HepG2 (cell line): ENCODE data around the gene CAVIN1. TPM values are rescaled to one million over a fixed set of nuclear protein-coding genes. Genes with fewer than 3 reads are reported as not detected.

Experiments used
- DR1 ChIP-seq: sonication (generic); formaldehyde crosslinking; IDR thresholded peaks from 2 replicates; pipeline ENCODE4 v1.8.0; 2021; ENCODE audit warnings: mild to moderate bottlenecking, missing genetic modification reagents, inconsistent platforms
- HCFC1 ChIP-seq: fragments of 150-350 bp; IDR thresholded peaks from 2 replicates; pipeline ENCODE4 v1.6.1; 2014; ENCODE audit warnings: low read depth, low read length
- HNRNPLL ChIP-seq: fragments of 200-400 bp; formaldehyde crosslinking; IDR thresholded peaks from 2 replicates; pipeline ENCODE4 v1.6.1; 2017; ENCODE audit warnings: mild to moderate bottlenecking, low read depth, low read length; ENCODE audit not compliant: poor library complexity, severe bottlenecking
- ISX ChIP-seq: sonication (generic); formaldehyde crosslinking; conservative IDR thresholded peaks from 2 replicates; pipeline ENCODE4 v1.5.0; 2020; ENCODE audit warnings: missing genetic modification reagents
- NPAS2 ChIP-seq: sonication (generic); formaldehyde crosslinking; IDR thresholded peaks from 2 replicates; pipeline ENCODE4 v1.8.0; 2022; ENCODE audit warnings: mild to moderate bottlenecking, missing genetic modification reagents, borderline replicate concordance
- PAF1 ChIP-seq: IDR thresholded peaks from 2 replicates; pipeline ENCODE4 v1.6.1; 2016; ENCODE audit warnings: missing genetic modification reagents, missing compliant biosample characterization
- PCBP1 ChIP-seq: fragments of 200-400 bp; formaldehyde crosslinking; IDR thresholded peaks from 2 replicates; pipeline ENCODE4 v1.6.1; 2017; ENCODE audit warnings: mild to moderate bottlenecking, low read depth, low read length, borderline replicate concordance
- PRDM4 ChIP-seq: sonication (generic); formaldehyde crosslinking; IDR thresholded peaks from 2 replicates; pipeline ENCODE4 v1.9.0; 2021; ENCODE audit warnings: missing genetic modification reagents, borderline replicate concordance
- SOX6 ChIP-seq, 2 experiments: fragments of 450-650 bp in 1 of 2; sonication (generic) in 1 of 2; formaldehyde crosslinking in 1 of 2; IDR thresholded peaks; 2 replicates each; pipeline versions ENCODE4 v1.4.0 to v1.6.1; 2017 to 2020; ENCODE audit warnings: antibody characterized with exemption in 1 of 2, mild to moderate bottlenecking in 1 of 2, missing genetic modification reagents in 1 of 2
- TBX2 ChIP-seq: sonication (generic); formaldehyde crosslinking; IDR thresholded peaks from 2 replicates; pipeline ENCODE4 v1.5.0; 2020; ENCODE audit warnings: missing genetic modification reagents, mild to moderate bottlenecking, borderline replicate concordance
- TFDP2 ChIP-seq: sonication (generic); formaldehyde crosslinking; IDR thresholded peaks from 2 replicates; pipeline ENCODE4 v1.4.0; 2020; ENCODE audit warnings: missing genetic modification reagents
- ZNF672 ChIP-seq: sonication (generic); formaldehyde crosslinking; IDR thresholded peaks from 2 replicates; pipeline ENCODE4 v1.8.1; 2022; ENCODE audit warnings: missing genetic modification reagents
- ZNF703 ChIP-seq: sonication (generic); formaldehyde crosslinking; IDR thresholded peaks from 2 replicates; pipeline ENCODE4 v1.5.1; 2020; ENCODE audit warnings: missing genetic modification reagents, mild to moderate bottlenecking, moderate library complexity, borderline replicate concordance
- ZNF782 ChIP-seq: sonication (generic); formaldehyde crosslinking; IDR thresholded peaks from 2 replicates; pipeline ENCODE4 v1.4.0; 2020; ENCODE audit warnings: missing genetic modification reagents, mild to moderate bottlenecking, borderline replicate concordance
- ZSCAN31 ChIP-seq: sonication (generic); formaldehyde crosslinking; IDR thresholded peaks from 2 replicates; pipeline ENCODE4 v1.5.0; 2020; ENCODE audit warnings: low read depth, mild to moderate bottlenecking, missing genetic modification reagents
- polyA plus RNA-seq, 8 experiments: library from polyadenylated mRNA; depleted of rRNA in 3 of 8; stranded (reverse) in 7 of 8; unstranded in 1 of 8; fragments of >200 nt; fragmentation: Illumina TruSeq in 4 of 8; extraction: Trizol in 4 of 8; gene quantifications; 2 replicates each; pipeline versions ENCODE4 v1.2.1 to v1.2.3, GENCODE V29; 2011 to 2016; ENCODE audit warnings: low read depth in 4 of 8, missing spikeins in 1 of 8, mixed read lengths in 1 of 8; ENCODE audit not compliant: insufficient read depth in 1 of 8
- total RNA-seq, 5 experiments: library from RNA; depleted of rRNA; stranded (reverse); fragments of >200 nt; fragmentation: Illumina TruSeq; extraction: Trizol; gene quantifications; 2 replicates each; pipeline ENCODE4 v1.2.3, GENCODE V29; 2016; ENCODE audit warnings: low read depth in 1 of 5
- TF ChIP-seq, protein P1 (sequence below): sonication (generic); formaldehyde crosslinking; IDR thresholded peaks from 2 replicates; pipeline ENCODE4 v1.5.1; 2020; ENCODE audit warnings: mild to moderate bottlenecking, missing genetic modification reagents, moderate library complexity

Gene CAVIN1
- total and polyA plus RNA-seq, 2 of the 13 experiments (the other 11 are each of a cell fraction or from before 2014, with no cell fraction given): 15.9 to 25.5 TPM

- TF ChIP-seq TFDP2 (CRISPR knock-in tag) (peak; percentile 93), ZSCAN31 (CRISPR knock-in tag) (peak; percentile 99), ZNF782 (CRISPR knock-in tag) (peak; percentile 93), SOX6 (IDR thresholded peaks at IDR 0.05) (no peak), SOX6 (CRISPR knock-in tag; IDR thresholded peaks at IDR 0.05) (peak; percentile 95), PCBP1 (peak; percentile 98), HNRNPLL (peak; percentile 93), ZNF672 (CRISPR knock-in tag) (peak; percentile 14; the same call in 1 of the 2 replicates), ISX (0 out of 2 replicates have a peak, but pooled peaks have one; percentile 73), PAF1 (CRISPR knock-in tag) (no peak), NPAS2 (CRISPR knock-in tag) (no peak), HCFC1 (peak; percentile 63), DR1 (CRISPR knock-in tag) (peak; percentile 95), ZNF703 (CRISPR knock-in tag) (peak; percentile 10; the same call in 1 of the 2 replicates), TBX2 (peak; percentile 96), PRDM4 (CRISPR knock-in tag) (no peak)
- TF ChIP-seq, protein P1, sequence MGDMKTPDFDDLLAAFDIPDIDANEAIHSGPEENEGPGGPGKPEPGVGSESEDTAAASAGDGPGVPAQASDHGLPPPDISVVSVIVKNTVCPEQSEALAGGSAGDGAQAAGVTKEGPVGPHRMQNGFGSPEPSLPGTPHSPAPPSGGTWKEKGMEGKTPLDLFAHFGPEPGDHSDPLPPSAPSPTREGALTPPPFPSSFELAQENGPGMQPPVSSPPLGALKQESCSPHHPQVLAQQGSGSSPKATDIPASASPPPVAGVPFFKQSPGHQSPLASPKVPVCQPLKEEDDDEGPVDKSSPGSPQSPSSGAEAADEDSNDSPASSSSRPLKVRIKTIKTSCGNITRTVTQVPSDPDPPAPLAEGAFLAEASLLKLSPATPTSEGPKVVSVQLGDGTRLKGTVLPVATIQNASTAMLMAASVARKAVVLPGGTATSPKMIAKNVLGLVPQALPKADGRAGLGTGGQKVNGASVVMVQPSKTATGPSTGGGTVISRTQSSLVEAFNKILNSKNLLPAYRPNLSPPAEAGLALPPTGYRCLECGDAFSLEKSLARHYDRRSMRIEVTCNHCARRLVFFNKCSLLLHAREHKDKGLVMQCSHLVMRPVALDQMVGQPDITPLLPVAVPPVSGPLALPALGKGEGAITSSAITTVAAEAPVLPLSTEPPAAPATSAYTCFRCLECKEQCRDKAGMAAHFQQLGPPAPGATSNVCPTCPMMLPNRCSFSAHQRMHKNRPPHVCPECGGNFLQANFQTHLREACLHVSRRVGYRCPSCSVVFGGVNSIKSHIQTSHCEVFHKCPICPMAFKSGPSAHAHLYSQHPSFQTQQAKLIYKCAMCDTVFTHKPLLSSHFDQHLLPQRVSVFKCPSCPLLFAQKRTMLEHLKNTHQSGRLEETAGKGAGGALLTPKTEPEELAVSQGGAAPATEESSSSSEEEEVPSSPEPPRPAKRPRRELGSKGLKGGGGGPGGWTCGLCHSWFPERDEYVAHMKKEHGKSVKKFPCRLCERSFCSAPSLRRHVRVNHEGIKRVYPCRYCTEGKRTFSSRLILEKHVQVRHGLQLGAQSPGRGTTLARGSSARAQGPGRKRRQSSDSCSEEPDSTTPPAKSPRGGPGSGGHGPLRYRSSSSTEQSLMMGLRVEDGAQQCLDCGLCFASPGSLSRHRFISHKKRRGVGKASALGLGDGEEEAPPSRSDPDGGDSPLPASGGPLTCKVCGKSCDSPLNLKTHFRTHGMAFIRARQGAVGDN: peak; percentile 99
These were observed 34.5 kb downstream of the CAVIN1 start, which contains the start of gene STAT3 (continued) for GRCh38 chr17:42388381-42389134.
